ENCODE results near the gene SAMD7.

SAMD7 gene, protein sequence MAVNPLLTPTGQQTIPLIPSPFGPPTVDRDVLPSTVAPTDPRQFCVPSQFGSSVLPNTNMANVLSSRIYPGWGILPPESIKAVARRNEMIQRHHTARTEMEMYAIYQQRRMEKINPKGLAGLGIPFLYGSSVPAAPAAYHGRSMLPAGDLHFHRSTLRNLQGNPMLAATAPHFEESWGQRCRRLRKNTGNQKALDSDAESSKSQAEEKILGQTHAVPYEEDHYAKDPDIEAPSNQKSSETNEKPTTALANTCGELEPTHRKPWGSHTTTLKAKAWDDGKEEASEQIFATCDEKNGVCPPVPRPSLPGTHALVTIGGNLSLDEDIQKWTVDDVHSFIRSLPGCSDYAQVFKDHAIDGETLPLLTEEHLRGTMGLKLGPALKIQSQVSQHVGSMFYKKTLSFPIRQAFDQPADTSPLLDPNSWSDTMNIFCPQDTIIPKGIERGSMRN

DNA sequence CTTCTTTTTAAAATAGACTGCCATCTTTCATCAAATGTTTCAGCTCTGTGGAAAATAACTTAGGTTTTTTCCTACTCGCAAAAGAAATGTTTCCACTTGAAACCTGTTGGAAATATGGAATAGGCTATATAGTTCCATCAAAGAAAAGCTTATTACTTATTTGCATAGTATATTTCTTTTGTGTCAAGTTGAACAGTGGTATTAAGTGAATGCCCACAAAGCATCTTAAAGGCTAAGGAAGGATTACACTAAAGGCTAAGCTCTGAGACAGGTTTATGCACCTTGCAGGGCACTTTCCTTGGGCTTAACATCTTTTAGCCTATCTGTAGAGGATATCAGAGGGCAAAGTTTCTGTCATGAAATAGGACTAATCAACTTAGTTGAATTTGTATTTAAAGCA lies at the start of gene SAMD7:
Gene SAMD7, plus strand, starts transcription at position 301 of the 400 bp plus-strand sequence. CDS start 7,927 bp downstream, outside the sequence.
- H3K4me1 ChIP-seq (ENCODE audit: insufficient read depth, low read length), result peaks cover 3% of the 10 kb centered on the region; the same call in 1 of the 2 replicates
- no peak within 1 kb of the TSS for H3K9ac ChIP-seq (ENCODE audit: low read depth, low read length)
- no peaks in the 10 kb centered on the region for H3K9me3 ChIP-seq (ENCODE audit: insufficient read depth, low read depth, low read length)
- H3K4me3 ChIP-seq (ENCODE audit: low read length), result no peak within 1 kb of the TSS
- H3K27ac ChIP-seq (ENCODE audit: low read length), result no peak within 1 kb of the TSS
- no peaks in the 10 kb centered on the region for H3K27me3 ChIP-seq (ENCODE audit: insufficient read depth, low read length)
- no peaks in the 10 kb centered on the region for H3K36me3 ChIP-seq (ENCODE audit: insufficient read depth, low read depth, low read length)

DNA sequence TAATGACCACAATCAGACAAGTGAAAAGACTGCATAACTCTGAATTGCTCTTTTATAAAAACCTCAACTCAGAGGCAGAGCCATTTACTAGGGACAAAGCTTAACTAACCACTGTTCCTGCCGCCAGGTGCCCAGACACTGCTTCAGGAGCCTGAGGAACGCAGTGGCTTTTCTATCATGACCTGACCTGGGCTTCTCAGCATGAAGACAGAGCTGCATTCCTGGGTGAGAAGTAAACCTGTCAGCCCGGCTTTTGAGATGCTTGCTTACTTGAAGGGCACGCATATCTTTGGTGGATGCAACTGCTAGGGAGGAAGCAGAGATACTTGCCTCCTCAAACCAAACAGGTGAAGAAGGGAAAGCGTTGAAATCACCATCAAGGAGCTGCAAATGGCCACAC lies 49.5 kb upstream of the SAMD7 start:
- H3K27ac ChIP-seq (ENCODE audit: low read length), result no peak overlapping the region
- no peaks in the 10 kb centered on the region for H3K36me3 ChIP-seq (ENCODE audit: insufficient read depth, low read depth, low read length)
- no peaks in the 10 kb centered on the region for H3K9me3 ChIP-seq (ENCODE audit: insufficient read depth, low read depth, low read length)
- peaks cover 6% of the 10 kb centered on the region; the same call in 1 of the 2 replicates for H3K4me1 ChIP-seq (ENCODE audit: insufficient read depth, low read length)
- no peaks in the 10 kb centered on the region for H3K27me3 ChIP-seq (ENCODE audit: insufficient read depth, low read length)
- H3K9ac ChIP-seq (ENCODE audit: low read depth, low read length), result no peak overlapping the region
- H3K4me3 ChIP-seq (ENCODE audit: low read length), result no peak overlapping the region

DNA sequence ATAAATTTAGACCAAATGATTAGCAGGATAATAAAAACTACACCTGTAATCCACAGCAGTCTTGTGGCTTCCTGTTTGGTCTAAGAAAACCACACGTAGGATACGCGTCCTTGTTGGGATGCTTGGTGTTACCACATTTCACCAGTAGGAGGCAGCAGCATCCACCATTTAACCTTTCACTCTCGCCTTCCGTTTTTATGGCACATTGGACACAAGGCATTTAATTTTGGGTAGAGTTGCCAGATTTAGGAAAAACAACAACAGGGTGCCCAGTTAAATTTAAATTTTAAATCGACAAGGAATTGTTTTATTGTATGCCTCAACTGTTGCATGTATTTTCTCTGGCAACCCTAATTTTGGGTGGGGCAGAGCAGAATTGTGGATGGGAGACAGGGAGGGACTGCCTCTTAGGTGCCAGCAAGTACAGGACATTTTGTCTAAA lies 47.9 kb upstream of the SAMD7 start:
- Histone ChIP-seq H3K36me3 (ENCODE audit: insufficient read depth, low read depth, low read length) (no peaks in the 10 kb centered on the region), H3K4me1 (ENCODE audit: insufficient read depth, low read length) (peaks cover 6% of the 10 kb centered on the region; the same call in 1 of the 2 replicates), H3K9ac (ENCODE audit: low read depth, low read length) (no peak overlapping the region), H3K27me3 (ENCODE audit: insufficient read depth, low read length) (no peaks in the 10 kb centered on the region), H3K9me3 (ENCODE audit: insufficient read depth, low read depth, low read length) (no peaks in the 10 kb centered on the region), H3K4me3 (ENCODE audit: low read length) (no peak overlapping the region), H3K27ac (ENCODE audit: low read length) (no peak overlapping the region)

DNA sequence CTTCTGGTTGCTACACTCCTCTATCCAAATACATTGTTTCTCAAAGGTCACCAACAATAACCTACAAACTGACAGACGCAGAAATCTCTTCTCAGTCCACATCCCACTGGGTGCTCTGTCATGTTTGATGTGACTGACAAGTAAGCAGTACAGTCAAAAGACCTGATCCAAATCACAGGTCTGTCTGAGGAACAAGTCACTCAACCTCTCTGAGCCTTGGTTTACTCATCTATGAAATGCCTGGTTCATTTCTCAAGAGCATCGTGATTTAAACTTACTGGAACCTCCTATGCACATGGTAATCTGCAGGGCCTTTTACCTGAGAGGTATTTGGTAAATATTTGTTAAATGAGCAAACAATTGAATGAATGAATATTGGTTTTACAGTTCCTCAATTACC lies 47.1 kb upstream of the SAMD7 start:
- Histone ChIP-seq H3K4me1 (ENCODE audit: insufficient read depth, low read length) (peaks cover 6% of the 10 kb centered on the region; the same call in 1 of the 2 replicates), H3K27me3 (ENCODE audit: insufficient read depth, low read length) (no peaks in the 10 kb centered on the region), H3K4me3 (ENCODE audit: low read length) (no peak overlapping the region), H3K9me3 (ENCODE audit: insufficient read depth, low read depth, low read length) (no peaks in the 10 kb centered on the region), H3K27ac (ENCODE audit: low read length) (no peak overlapping the region), H3K36me3 (ENCODE audit: insufficient read depth, low read depth, low read length) (no peaks in the 10 kb centered on the region), H3K9ac (ENCODE audit: low read depth, low read length) (no peak overlapping the region)

DNA sequence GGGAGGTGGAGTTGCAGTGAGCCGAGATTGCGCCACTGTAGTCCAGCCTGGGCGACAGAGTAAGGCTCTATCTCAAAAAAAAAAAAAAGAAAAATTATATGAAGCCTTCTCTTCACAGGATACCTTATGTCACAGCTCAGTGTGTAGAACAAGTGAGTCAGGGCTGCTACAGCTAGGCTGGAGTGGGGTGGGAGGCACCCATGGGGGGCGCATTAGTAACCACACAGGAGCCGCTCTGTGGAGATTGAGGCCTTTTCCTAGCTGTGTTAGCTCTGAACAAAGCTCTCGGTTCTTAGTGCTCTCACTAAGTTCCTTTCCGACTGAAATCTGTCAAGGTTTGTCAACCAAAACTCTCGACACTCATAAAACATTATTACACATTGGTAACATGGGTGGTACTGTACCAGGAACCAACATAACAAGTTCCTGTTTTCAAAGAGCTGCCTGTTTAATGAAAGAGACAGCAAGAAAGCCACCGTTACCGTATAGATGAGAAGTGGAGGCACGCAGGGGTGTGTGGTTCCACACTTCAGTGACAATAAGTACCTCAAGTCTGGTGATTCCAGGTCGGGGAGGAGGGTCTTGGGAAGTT lies 46.1 kb upstream of the SAMD7 start:
- H3K36me3 ChIP-seq (ENCODE audit: insufficient read depth, low read depth, low read length), result no peaks in the 10 kb centered on the region
- H3K27me3 ChIP-seq (ENCODE audit: insufficient read depth, low read length), result no peaks in the 10 kb centered on the region
- H3K9ac ChIP-seq (ENCODE audit: low read depth, low read length), result no peak overlapping the region
- H3K4me1 ChIP-seq (ENCODE audit: insufficient read depth, low read length), result peaks cover 8% of the 10 kb centered on the region; the same call in 1 of the 2 replicates
- H3K27ac ChIP-seq (ENCODE audit: low read length), result no peak overlapping the region
- H3K4me3 ChIP-seq (ENCODE audit: low read length), result no peak overlapping the region
- H3K9me3 ChIP-seq (ENCODE audit: insufficient read depth, low read depth, low read length), result no peaks in the 10 kb centered on the region

DNA sequence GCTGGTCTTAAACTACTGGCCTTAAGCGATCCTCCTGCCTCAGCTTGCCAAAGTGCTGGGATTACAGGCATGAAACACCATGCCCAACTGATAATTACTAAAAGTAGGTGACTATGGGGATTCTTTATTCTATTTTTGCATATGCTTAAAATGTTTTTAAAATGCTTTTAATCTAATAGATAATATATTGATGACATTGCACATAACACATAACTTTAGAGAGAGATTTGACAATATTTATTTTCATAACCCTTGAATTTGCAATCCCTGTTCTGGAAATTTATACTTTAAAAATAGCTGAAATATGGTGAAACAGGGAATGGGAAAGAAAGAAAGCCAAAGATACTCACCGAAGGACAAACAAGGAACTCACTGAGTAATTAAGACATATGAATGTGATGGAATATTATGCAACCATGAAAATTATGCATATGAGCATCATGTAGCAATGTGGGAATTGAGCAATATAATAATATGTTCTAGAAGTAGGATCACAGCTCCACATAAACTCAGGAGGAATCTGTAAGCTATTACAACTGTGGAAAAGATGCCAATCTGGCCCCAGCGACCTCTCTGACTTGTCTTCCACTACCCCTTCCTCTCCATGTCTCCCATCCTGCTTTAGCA lies 43.7 kb upstream of the SAMD7 start:
- Histone ChIP-seq H3K4me1 (ENCODE audit: insufficient read depth, low read length) (peaks cover 2% of the 10 kb centered on the region; the same call in 1 of the 2 replicates), H3K27ac (ENCODE audit: low read length) (no peak overlapping the region), H3K4me3 (ENCODE audit: low read length) (no peak overlapping the region), H3K9ac (ENCODE audit: low read depth, low read length) (no peak overlapping the region), H3K36me3 (ENCODE audit: insufficient read depth, low read depth, low read length) (no peaks in the 10 kb centered on the region), H3K9me3 (ENCODE audit: insufficient read depth, low read depth, low read length) (no peaks in the 10 kb centered on the region), H3K27me3 (ENCODE audit: insufficient read depth, low read length) (no peaks in the 10 kb centered on the region)

DNA sequence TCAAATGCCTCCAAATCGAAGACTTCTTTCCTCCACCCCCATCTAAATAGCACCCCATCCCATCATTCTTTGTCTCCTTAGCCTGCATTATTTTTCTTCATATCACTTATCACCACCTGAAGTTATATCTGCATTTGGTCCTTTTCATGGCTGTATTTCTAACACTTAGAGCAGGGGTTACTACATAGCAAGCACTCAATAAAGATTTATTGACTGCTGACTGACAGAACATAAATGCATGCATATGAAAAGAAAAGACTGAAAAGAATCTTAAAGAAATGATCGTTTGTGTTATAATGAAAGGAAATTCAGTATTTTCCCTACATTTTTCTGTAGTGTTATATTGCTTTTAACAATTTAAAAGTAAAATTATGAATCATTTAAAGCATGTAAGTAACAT lies 43.0 kb upstream of the SAMD7 start:
- Histone ChIP-seq H3K4me3 (ENCODE audit: low read length) (no peak overlapping the region), H3K27ac (ENCODE audit: low read length) (no peak overlapping the region), H3K9ac (ENCODE audit: low read depth, low read length) (no peak overlapping the region), H3K4me1 (ENCODE audit: insufficient read depth, low read length) (peaks cover 2% of the 10 kb centered on the region; the same call in 1 of the 2 replicates), H3K27me3 (ENCODE audit: insufficient read depth, low read length) (no peaks in the 10 kb centered on the region), H3K36me3 (ENCODE audit: insufficient read depth, low read depth, low read length) (no peaks in the 10 kb centered on the region), H3K9me3 (ENCODE audit: insufficient read depth, low read depth, low read length) (no peaks in the 10 kb centered on the region)

DNA sequence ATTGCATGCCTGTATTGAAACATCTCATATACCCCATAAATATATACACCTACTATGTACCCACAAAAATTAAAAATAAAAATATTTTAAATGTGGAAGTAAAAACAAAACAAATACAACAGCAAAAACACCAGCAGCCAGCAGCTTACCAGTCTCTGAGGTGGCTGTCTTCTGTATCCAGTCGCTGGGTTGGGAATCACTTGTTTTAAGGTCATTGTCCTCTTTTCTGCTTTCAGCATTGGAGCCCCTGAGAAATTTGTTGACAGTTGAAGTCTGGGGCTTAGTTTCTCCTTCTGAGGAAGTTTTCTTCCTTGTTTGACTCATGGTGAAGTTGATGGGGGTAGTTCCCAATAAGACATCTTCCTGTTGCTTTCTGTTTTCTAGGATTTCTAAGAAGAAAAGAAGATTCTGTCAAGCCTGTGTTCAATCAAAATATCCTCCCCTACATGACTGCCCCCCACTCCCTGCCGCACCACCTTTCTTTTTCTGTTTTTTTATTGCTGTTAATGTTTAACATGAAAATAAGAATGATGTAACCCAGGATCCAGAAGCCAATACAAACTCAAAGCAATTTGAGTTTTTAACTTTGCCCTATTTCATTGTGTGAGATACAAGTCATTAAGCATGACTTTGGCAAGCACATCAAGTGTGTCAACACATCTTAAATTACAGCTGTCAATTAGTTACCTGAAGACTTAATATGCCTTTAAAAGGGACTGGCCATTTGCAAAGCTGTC lies 41.7 kb upstream of the SAMD7 start, which contains the start of gene LRRC31:
Gene LRRC31, minus strand, starts transcription at position 452 of the 737 bp plus-strand sequence. Its CDS starts 128 bp downstream, at position 324.
- Histone ChIP-seq H3K4me1 (ENCODE audit: insufficient read depth, low read length) (peaks cover 2% of the 10 kb centered on the region; the same call in 1 of the 2 replicates), H3K27ac (ENCODE audit: low read length) (no peak within 1 kb of the TSS)

DNA sequence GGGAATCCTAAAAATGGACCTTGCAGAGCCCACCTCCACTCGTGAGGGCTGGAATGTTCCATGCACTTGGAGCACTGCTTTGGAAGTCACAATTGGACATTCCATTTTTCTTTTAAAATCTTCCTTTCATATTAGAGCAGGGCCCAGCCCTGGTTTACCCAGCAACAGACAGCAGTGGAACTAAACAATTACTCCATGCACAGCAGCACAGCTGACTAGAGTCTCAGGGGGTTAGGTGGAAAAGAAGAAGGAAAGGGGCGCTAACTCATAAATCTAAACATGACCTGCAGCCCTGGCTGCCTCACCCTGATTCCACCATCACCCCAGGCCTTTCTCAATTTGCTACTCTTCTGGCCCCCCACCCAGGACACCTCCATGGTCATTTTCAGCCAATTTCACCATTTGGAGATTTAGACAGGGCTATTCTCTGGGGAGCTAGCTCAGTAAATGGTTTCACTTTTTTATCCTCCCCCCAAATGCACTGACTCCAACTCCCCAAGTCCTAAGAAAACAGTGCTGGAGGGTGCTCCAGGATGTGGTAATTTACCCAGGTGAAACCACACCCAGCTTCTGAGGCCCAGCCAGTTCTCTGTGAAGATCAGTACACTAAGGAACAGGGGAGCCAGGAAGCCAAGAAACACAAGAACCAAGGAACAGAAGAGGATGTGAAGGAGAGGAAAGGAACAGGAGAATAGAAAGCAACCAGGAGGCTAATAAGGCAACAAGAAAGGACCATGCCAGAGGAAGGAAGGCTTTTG lies 40.1 kb upstream of the SAMD7 start:
- H3K4me3 ChIP-seq (ENCODE audit: low read length), result no peak overlapping the region

More for the DNA sequence above, 41.7 kb upstream of the SAMD7 start, which contains the start of gene LRRC31:
- no peaks in the 10 kb centered on the region for H3K9me3 ChIP-seq (ENCODE audit: insufficient read depth, low read depth, low read length)
- no peaks in the 10 kb centered on the region for H3K36me3 ChIP-seq (ENCODE audit: insufficient read depth, low read depth, low read length)
- no peak within 1 kb of the TSS for H3K9ac ChIP-seq (ENCODE audit: low read depth, low read length)
- H3K27me3 ChIP-seq (ENCODE audit: insufficient read depth, low read length), result no peaks in the 10 kb centered on the region
- no peak within 1 kb of the TSS for H3K4me3 ChIP-seq (ENCODE audit: low read length)

DNA sequence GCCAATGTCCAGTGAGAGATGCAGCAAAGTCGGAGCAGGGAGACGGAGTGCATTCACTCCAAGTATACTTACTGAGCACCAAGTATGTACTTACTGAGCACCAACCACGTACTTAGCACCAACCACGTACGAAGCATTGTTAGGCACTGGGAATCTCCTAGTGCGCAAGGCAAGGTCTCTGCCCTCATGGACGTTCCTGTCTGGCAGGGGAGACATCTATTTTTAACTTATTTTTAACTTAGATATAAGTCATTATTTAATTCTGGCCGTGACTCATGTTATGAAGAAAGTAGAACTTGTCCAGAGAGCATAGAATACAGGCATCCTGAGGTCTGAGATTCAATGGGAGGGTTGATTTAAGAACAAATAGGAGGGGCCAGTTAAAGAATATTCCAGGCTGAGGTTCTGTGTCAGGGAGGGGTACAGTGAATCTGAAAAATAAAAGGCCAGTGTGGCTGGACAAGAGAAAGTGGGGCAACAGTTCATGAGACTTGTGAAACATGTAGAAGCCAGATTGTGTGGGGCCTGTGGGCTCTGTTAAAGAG lies 32.3 kb upstream of the SAMD7 start:
- Histone ChIP-seq H3K9me3 (ENCODE audit: insufficient read depth, low read depth, low read length) (no peaks in the 10 kb centered on the region), H3K27me3 (ENCODE audit: insufficient read depth, low read length) (no peaks in the 10 kb centered on the region), H3K4me1 (ENCODE audit: insufficient read depth, low read length) (no peaks in the 10 kb centered on the region), H3K4me3 (ENCODE audit: low read length) (no peak overlapping the region), H3K27ac (ENCODE audit: low read length) (no peak overlapping the region), H3K9ac (ENCODE audit: low read depth, low read length) (no peak overlapping the region), H3K36me3 (ENCODE audit: insufficient read depth, low read depth, low read length) (no peaks in the 10 kb centered on the region)

More for the DNA sequence above, 40.1 kb upstream of the SAMD7 start:
- Histone ChIP-seq H3K27ac (ENCODE audit: low read length) (no peak overlapping the region), H3K36me3 (ENCODE audit: insufficient read depth, low read depth, low read length) (no peaks in the 10 kb centered on the region), H3K4me1 (ENCODE audit: insufficient read depth, low read length) (peaks cover 2% of the 10 kb centered on the region; the same call in 1 of the 2 replicates), H3K27me3 (ENCODE audit: insufficient read depth, low read length) (no peaks in the 10 kb centered on the region), H3K9ac (ENCODE audit: low read depth, low read length) (no peak overlapping the region), H3K9me3 (ENCODE audit: insufficient read depth, low read depth, low read length) (no peaks in the 10 kb centered on the region)

Measured in iPS-20b (cell line).